ENCODE data around the gene TEP1.

- no peak for TF ChIP-seq CTCF (IDR thresholded peaks at IDR 0.05; ENCODE audit: poor library complexity)
- TF ChIP-seq EZH2 (IDR thresholded peaks at IDR 0.05; ENCODE audit: borderline replicate concordance): no peak
These were observed 21.8 kb downstream of the TEP1 start for GRCh38 chr14:20391505-20391904.
